ENCODE results near the gene MTHFD1L. TPM values are rescaled to one million over a fixed set of nuclear protein-coding genes. Genes with fewer than 3 reads are reported as not detected.

MTHFD1L gene
- total and polyA plus RNA-seq, 9 of the 15 experiments (the other 6 are each of a cell fraction or from before 2014, with no cell fraction given), result 20.9 to 128 (median 61.0) TPM

DNA sequence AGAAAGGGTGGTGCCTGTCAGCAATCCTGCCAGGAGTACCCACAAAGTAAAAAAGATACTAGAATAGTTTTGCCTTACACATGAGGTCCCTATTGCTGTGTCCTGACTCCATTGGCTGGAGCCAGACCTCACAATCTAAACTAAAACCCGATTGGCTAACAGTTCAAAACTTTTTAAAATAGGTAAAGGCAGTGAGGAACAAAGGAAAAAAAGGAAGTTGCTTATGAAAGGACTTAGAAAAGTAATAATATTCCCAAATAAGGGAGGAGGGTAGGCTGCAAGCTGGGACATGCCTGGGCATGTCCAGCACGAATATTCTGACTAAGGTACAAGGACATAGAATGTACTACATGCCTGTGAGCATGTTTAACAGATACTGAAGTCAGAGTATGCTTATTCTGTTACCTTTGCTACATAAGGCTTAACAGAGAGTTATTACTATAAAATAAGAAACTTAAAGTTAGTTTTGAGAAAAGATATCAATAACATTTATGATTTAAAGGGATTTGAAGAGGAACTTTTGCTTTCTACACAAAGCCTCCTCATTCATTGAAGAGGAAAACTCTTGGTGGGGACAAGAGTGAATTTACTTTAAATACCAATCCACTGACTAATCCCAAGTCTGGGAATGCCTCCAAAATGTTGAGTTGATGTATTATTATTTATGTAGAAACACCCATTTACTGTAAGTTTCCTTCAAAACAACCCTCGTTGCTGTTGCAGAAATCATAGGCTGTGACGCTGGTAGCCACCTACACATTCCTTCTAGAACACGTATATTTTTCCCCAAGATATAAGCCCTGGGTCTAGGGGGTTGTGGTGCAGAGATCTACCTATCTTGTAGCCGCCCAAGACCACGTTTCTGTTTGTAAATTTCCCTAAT, 8.2 kb upstream of the MTHFD1L start:
- no TSS peak for BruUV-seq (replicated peaks)
- Histone ChIP-seq H3K4me3 (no peak overlapping the region), H3K4me2 (ENCODE audit: insufficient read depth, low read length) (no peak overlapping the region), H3K9ac (ENCODE audit: insufficient read depth in 1 of 2, low read depth in 2 of 2, low read length in 2 of 2) (no peak overlapping the region), H4K20me1 (replicated peaks; ENCODE audit: control insufficient read depth, insufficient read depth, low read length) (no peaks in the 10 kb centered on the region), H3K27ac (ENCODE audit: extremely low read depth, low read depth, low read length) (no peak overlapping the region), H3K9me1 (ENCODE audit: control insufficient read depth, insufficient read depth, low read length) (no peaks in the 10 kb centered on the region), H3K36me3 (ENCODE audit: control insufficient read depth, insufficient read depth, low read length) (no peaks in the 10 kb centered on the region), H3K9me3 (replicated peaks; ENCODE audit: control insufficient read depth, insufficient read depth, low read depth, low read length) (no peaks in the 10 kb centered on the region; the same call in 1 of the 2 replicates), H3K79me2 (ENCODE audit: control insufficient read depth, insufficient read depth, low read length) (no peaks in the 10 kb centered on the region), H2AFZ (ENCODE audit: low read depth, low read length) (peak overlapping the region; percentile 47), H3K4me1 (replicated peaks in 1 of 2; ENCODE audit: control insufficient read depth in 2 of 2, insufficient read depth in 2 of 2, low read length in 2 of 2) (peaks cover 0 to 18% of the 10 kb centered on the region in 2 experiments; a peak in 3 of 5 replicates), H3K27me3 (ENCODE audit: control insufficient read depth in 2 of 2, insufficient read depth in 2 of 2, low read length in 2 of 2) (peaks cover 0 to 10% of the 10 kb centered on the region in 2 experiments; a peak in 2 of 5 replicates)
- POLR2A ChIA-PET, result interaction anchor here (0.9 kb wide), 1 partner anchor 31 kb away, joined by 3 read pairs; no protein-coding TSS in a partner anchor
- in situ Hi-C loops (cut with MboI) (no loop called here), intact Hi-C loops (cut with micrococcal nuclease) (no loop called here)
- ATAC-seq (peak; percentile 57), DNase-seq (ENCODE audit: extremely low read depth in 1 of 4, low spot score in 3 of 4) (no peak), FAIRE-seq (no peak)
- no peak for TF ChIP-seq ZC3H8 (IDR thresholded peaks at IDR 0.05)
- TF ChIP-seq, protein P1, sequence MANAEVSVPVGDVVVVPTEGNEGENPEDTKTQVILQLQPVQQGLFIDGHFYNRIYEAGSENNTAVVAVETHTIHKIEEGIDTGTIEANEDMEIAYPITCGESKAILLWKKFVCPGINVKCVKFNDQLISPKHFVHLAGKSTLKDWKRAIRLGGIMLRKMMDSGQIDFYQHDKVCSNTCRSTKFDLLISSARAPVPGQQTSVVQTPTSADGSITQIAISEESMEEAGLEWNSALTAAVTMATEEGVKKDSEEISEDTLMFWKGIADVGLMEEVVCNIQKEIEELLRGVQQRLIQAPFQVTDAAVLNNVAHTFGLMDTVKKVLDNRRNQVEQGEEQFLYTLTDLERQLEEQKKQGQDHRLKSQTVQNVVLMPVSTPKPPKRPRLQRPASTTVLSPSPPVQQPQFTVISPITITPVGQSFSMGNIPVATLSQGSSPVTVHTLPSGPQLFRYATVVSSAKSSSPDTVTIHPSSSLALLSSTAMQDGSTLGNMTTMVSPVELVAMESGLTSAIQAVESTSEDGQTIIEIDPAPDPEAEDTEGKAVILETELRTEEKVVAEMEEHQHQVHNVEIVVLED (CRISPR knock-in tag; IDR thresholded peaks at IDR 0.05), result no peak
- no peak for TF ChIP-seq ZC3H4 (CRISPR knock-in tag; IDR thresholded peaks at IDR 0.05; ENCODE audit: borderline replicate concordance)
- TF ChIP-seq RBM25 (IDR thresholded peaks at IDR 0.05; ENCODE audit: low read depth, low read length, severe bottlenecking), result peak; percentile 8
- TF ChIP-seq FOXJ2 (tag; IDR thresholded peaks at IDR 0.05), result 0 out of 2 replicates have a peak, but pooled peaks have one; percentile 33
- peak; percentile 26 to 85; a peak in 3 of 4 replicates for TF ChIP-seq SRF (CRISPR knock-in tag; IDR thresholded peaks at IDR 0.05)
- peak; percentile 7 for TF ChIP-seq NFYB (IDR thresholded peaks at IDR 0.05; ENCODE audit: extremely low read depth, insufficient read length)
- TF ChIP-seq NRF1 (conservative IDR thresholded peaks at IDR 0.05 in 1 of 2, IDR thresholded peaks at IDR 0.05 in 1 of 2), result peak in 1 of 2 experiments; percentile 12; a peak in 1 of 4 replicates
- TF ChIP-seq HMGN3 (IDR thresholded peaks at IDR 0.05; ENCODE audit: borderline replicate concordance, extremely low read depth, insufficient read length, low read depth, low read length), result no peak
- CTCF ChIA-PET (ENCODE audit: low intra/inter-chr PET ratio), result no interaction called here
- 5% methylated on average over 7 of the region's 7 CpGs for WGBS (ENCODE audit: insufficient coverage, low coverage, missing lambda C conversion rate)

Data from K562 (cell line).